Colonic mucosa (tissue), 4 donors: ENCODE results near the gene TAF3. TPM values are rescaled to one million over a fixed set of nuclear protein-coding genes. Genes with fewer than 3 reads are reported as not detected.

Source experiments
- DNase-seq: peaks from one replicate; pipeline ENCODE4 v3.0.0-alpha.2; 2020
- H3K27ac ChIP-seq: fragments of 200-600 bp; one replicate; pipeline ENCODE4 v1.8.0; 2021
- H3K27me3 ChIP-seq: fragments of 200-600 bp; one replicate; pipeline ENCODE4 v1.8.0; 2021
- H3K36me3 ChIP-seq: fragments of 200-600 bp; one replicate; pipeline ENCODE4 v1.8.0; 2021
- H3K4me1 ChIP-seq: fragments of 200-600 bp; one replicate; pipeline ENCODE4 v1.8.0; 2021; ENCODE audit warnings: mild to moderate bottlenecking
- H3K4me3 ChIP-seq: fragments of 200-600 bp; one replicate; pipeline ENCODE4 v1.8.0; 2021
- H3K9ac ChIP-seq, 2 donors: one replicate each; pipeline ENCODE4 v1.7.0; 2013; ENCODE audit warnings: control low read depth in 2 of 2, low read depth in 2 of 2, low read length in 2 of 2
- H3K9me3 ChIP-seq: fragments of 200-600 bp; one replicate; pipeline ENCODE4 v1.8.0; 2021
- intact Hi-C: fragments of 100-400 bp; cut with DNase I; formaldehyde crosslinking; loops from one replicate; pipeline ENCODE4 v1.14.1; 2022
- total RNA-seq, 2 donors: library from RNA; stranded (reverse); fragmentation: NEBNext Ultra II Directional in 1 of 2; extraction: Animal tissue kit (Norgen Biotek cat#: 25700) in 1 of 2; gene quantifications; one replicate each; pipeline ENCODE4 v1.2.1, GENCODE V29; 2021
- TF ChIP-seq, protein P1 (sequence below): fragments of 200-600 bp; IDR thresholded peaks from one replicate; pipeline ENCODE4 v1.8.0; 2022; ENCODE audit warnings: antibody characterized with exemption, mild to moderate bottlenecking
- donor health status: healthy.
- donor health status: DM: no; HTN: no; CAD: no.
- donor health status: DM: no; HTN: no; CAD: no.

The TAF3 gene
- total RNA-seq, 2 donors from 2014 or later = 4.4 to 6.3 TPM

DNA sequence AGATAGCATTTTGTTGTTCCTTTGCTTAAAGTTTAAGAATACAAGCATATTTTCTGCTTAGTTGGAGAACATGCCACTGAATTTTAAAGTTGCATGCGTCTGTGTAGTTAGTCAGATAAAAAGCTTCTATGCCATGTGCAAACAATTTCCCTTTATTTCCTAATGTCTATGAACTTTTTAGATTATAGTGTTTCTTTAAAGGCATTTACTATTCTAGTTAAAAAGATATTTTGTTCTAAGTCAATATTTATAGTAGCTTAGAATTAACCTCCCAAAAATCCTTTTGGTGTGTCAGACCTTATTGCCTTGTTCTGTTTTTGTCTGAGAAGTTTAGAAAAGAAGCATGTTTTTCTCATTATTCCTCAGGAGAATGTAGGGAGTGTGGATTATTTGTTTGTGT is 137.1 kb downstream of the TAF3 start:
- no peak overlapping the region for H3K4me3 ChIP-seq
- TF ChIP-seq, protein P1, sequence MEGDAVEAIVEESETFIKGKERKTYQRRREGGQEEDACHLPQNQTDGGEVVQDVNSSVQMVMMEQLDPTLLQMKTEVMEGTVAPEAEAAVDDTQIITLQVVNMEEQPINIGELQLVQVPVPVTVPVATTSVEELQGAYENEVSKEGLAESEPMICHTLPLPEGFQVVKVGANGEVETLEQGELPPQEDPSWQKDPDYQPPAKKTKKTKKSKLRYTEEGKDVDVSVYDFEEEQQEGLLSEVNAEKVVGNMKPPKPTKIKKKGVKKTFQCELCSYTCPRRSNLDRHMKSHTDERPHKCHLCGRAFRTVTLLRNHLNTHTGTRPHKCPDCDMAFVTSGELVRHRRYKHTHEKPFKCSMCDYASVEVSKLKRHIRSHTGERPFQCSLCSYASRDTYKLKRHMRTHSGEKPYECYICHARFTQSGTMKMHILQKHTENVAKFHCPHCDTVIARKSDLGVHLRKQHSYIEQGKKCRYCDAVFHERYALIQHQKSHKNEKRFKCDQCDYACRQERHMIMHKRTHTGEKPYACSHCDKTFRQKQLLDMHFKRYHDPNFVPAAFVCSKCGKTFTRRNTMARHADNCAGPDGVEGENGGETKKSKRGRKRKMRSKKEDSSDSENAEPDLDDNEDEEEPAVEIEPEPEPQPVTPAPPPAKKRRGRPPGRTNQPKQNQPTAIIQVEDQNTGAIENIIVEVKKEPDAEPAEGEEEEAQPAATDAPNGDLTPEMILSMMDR = no peak
- no peak overlapping the region for H3K27ac ChIP-seq
- H3K9me3 ChIP-seq = no peaks in the 10 kb centered on the region
- no peak for DNase-seq
- no peaks in the 10 kb centered on the region for H3K27me3 ChIP-seq
- H3K9ac ChIP-seq = no peak overlapping the region
- H3K4me1 ChIP-seq = no peaks in the 10 kb centered on the region
- no peaks in the 10 kb centered on the region for H3K36me3 ChIP-seq
- intact Hi-C loops = no loop called here

DNA sequence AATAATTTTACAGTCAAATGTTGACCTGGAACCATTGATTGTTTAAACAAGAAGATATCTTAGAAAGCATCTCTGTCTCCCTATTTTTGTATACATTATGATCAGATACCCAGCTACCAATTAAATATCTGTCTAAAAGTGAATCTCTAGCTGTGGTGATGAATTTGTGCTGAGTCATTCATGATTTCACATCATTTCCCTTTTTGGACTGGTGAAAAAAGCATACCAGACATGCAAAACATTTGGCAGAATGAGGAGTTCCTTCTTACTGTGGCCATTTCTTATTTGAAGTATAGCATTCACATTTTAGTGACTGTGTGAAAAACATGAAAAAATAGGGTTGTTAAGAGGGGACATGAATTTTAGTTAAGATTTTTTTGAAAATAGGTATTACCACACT is 138.2 kb downstream of the TAF3 start:
- no peak overlapping the region for H3K27ac ChIP-seq
- TF ChIP-seq, protein P1 = no peak
- H3K36me3 ChIP-seq = no peaks in the 10 kb centered on the region
- no peak overlapping the region for H3K9ac ChIP-seq
- no peaks in the 10 kb centered on the region for H3K4me1 ChIP-seq
- H3K27me3 ChIP-seq = no peaks in the 10 kb centered on the region
- no peaks in the 10 kb centered on the region for H3K9me3 ChIP-seq
- no peak for DNase-seq
- intact Hi-C loops = no loop called here
- no peak overlapping the region for H3K4me3 ChIP-seq

DNA sequence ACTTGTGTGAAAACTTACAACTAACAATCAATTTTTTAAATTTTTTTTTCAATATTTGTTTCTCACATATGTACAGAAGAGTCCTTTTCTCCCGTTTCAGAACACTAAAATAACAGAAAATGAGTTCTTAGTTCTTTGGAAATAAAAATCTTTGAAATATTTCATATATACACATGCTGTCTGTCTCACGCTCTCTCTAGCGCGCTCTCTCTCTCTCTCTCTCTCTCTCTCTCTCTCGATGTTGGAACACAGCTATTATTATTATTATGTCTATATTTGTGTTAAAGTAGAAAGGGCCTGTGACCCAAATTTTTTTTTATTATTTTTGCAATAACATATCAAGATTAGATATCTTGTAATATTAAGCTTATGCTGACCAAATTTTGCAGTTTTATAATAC is 139.3 kb downstream of the TAF3 start:
- DNase-seq = no peak
- H3K27me3 ChIP-seq = no peaks in the 10 kb centered on the region
- no peak overlapping the region for H3K27ac ChIP-seq
- no peaks in the 10 kb centered on the region for H3K4me1 ChIP-seq
- no peaks in the 10 kb centered on the region for H3K36me3 ChIP-seq
- H3K9me3 ChIP-seq = no peaks in the 10 kb centered on the region
- no peak overlapping the region for H3K9ac ChIP-seq
- no peak overlapping the region for H3K4me3 ChIP-seq
- intact Hi-C loops = no loop called here
- TF ChIP-seq, protein P1 = no peak

DNA sequence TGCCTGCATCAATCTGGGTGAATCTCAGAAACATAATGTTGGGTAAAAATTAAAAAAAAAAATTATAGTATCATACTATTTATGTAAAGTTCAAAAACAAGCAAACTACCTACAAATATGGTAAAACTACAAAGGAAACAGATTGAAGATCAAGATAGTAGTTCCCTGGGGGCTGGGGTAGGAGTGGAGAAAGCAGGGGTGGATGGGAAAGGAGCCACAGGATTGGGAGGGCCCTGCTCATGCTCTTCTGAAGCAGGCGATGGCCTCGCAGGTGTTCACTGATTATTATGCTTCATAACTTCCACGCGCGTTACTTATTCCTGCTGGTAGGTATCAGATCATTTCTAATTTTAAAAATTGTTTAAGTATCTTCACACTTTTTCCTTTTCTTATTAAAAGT is 140.1 kb downstream of the TAF3 start:
- H3K9ac ChIP-seq = no peak overlapping the region
- H3K36me3 ChIP-seq = no peaks in the 10 kb centered on the region
- intact Hi-C loops = no loop called here
- H3K4me1 ChIP-seq = no peaks in the 10 kb centered on the region
- H3K9me3 ChIP-seq = no peaks in the 10 kb centered on the region
- no peak for DNase-seq
- no peak overlapping the region for H3K4me3 ChIP-seq
- H3K27ac ChIP-seq = no peak overlapping the region
- TF ChIP-seq, protein P1 = no peak
- no peaks in the 10 kb centered on the region for H3K27me3 ChIP-seq

DNA sequence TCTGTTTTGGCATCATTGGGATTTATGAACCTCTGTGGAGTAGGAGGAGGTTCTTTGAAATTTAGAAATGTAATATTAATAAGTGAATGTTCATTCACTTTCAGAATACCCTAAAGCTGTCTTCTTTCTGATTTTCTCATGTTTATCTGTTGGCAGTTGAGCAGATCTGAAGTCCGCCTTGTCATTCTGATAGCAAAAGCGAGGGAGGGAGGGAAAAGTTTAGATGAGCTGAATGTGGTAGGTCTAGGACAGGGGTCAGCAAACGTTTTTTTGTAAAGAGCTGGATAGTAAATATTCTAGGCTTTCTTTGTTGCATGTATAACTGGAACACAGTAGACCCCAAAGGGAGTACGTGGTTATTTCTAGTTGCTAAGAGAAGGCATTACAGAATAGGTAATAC is 141.8 kb downstream of the TAF3 start:
- intact Hi-C loops = no loop called here
- Histone ChIP-seq H3K27me3 (no peaks in the 10 kb centered on the region), H3K4me3 (no peak overlapping the region), H3K9me3 (no peaks in the 10 kb centered on the region), H3K36me3 (no peaks in the 10 kb centered on the region), H3K4me1 (no peaks in the 10 kb centered on the region), H3K27ac (no peak overlapping the region), H3K9ac (no peak overlapping the region)
- no peak for DNase-seq
- TF ChIP-seq, protein P1 = no peak

DNA sequence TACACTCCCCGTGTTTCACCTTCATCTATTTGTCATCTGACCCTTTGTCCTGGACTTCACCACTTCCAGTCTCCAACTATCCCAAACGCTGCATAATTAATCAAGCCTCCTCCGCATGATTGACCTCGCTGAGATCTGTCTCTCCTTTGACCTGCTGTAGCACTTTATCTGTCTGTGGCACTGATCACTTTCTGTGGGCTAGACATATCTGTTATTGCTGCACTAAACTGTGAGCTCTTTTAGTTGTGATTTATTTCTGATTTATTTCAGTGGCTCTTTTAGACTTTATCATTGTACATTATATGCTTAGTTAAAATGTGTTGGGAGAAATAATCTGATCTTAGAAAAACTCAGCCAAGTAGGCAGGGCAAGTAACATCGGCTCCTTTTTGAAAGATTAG is 144.3 kb downstream of the TAF3 start:
- H3K27me3 ChIP-seq = no peaks in the 10 kb centered on the region
- no peak for DNase-seq
- no peaks in the 10 kb centered on the region for H3K36me3 ChIP-seq
- TF ChIP-seq, protein P1 = no peak
- no peaks in the 10 kb centered on the region for H3K4me1 ChIP-seq
- no peak overlapping the region for H3K9ac ChIP-seq
- no peaks in the 10 kb centered on the region for H3K9me3 ChIP-seq
- no peak overlapping the region for H3K4me3 ChIP-seq
- H3K27ac ChIP-seq = no peak overlapping the region
- intact Hi-C loops = no loop called here
